Melanocyte of skin (primary cell): ENCODE measurements around the gene MIA3. TPM values are rescaled to one million over a fixed set of nuclear protein-coding genes. Genes with fewer than 3 reads are reported as not detected.

Source experiments
- total RNA-seq, 2 donors: library from RNA; depleted of rRNA; stranded (reverse); fragments of >200 nt; gene quantifications; 2 replicates each; pipeline ENCODE4 v1.2.3, GENCODE V29; 2012

Gene MIA3
- total RNA-seq = 10 to 100 TPM; 39.3 to 41.6 TPM

GRCh38 chr1:222618001-222618879 is at the start of gene MIA3:
MIA3 (plus strand) TSS chr1:222618097; CDS start chr1:222618111, 14 bp downstream.

GRCh38 chr1:222589462-222590302 is 28.2 kb upstream of the MIA3 start, which contains the start of gene TAF1A:
TAF1A (minus strand) TSS chr1:222589933.

GRCh38 chr1:222712253-222713090 is 94.6 kb downstream of the MIA3 start, which contains the start of the genes AIDA and BROX:
AIDA (minus strand) TSS chr1:222712491; CDS start chr1:222712317, 174 bp downstream.
BROX (plus strand) TSS chr1:222712564; CDS start chr1:222715700, 3,136 bp downstream.

Other genes starting within 250 kb of the MIA3 start
- under 1 TPM in 1 of 2 donors, not detected in 1; under 0.01 TPM for gene HHIPL2, start 70.0 kb upstream of the MIA3 start, total RNA-seq
- gene TAF1A, start 28.2 kb upstream of the MIA3 start, total RNA-seq = 10 to 100 TPM in 1 of 2 donors, 1 to 10 TPM in 1; 7.2 to 15.0 TPM
- gene AIDA, start 94.4 kb downstream of the MIA3 start, total RNA-seq = 10 to 100 TPM; 27.9 to 44.6 TPM
- gene BROX, start 94.5 kb downstream of the MIA3 start, total RNA-seq = 10 to 100 TPM; 56.6 to 62.6 TPM
- gene FAM177B, start 119.1 kb downstream of the MIA3 start, total RNA-seq = under 1 TPM in 1 of 2 donors, not detected in 1; under 0.01 TPM
- 10 to 100 TPM in 1 of 2 donors, 1 to 10 TPM in 1; 10.0 to 11.4 TPM for gene DISP1, start 196.9 kb downstream of the MIA3 start, total RNA-seq